ENCODE measurements around the gene IMPDH2.

GRCh38 chr3:48993834-48994233 is 35.4 kb downstream of the IMPDH2 start:
- TF ChIP-seq POLR2A (IDR thresholded peaks at IDR 0.05; ENCODE audit: low read depth, low read length) (no peak), POLR2AphosphoS5 (IDR thresholded peaks at IDR 0.05; ENCODE audit: low read depth, low read length) (no peak), TAF1 (IDR thresholded peaks at IDR 0.05; ENCODE audit: borderline replicate concordance, low read depth, low read length) (no peak)
